ENCODE data around the gene KLHL18.

- TF ChIP-seq POLR2AphosphoS5 (IDR thresholded peaks at IDR 0.05; ENCODE audit: borderline replicate concordance, low read depth, low read length) (no peak), EZH2 (IDR thresholded peaks at IDR 0.05) (no peak), FOXP2 (optimal IDR thresholded peaks at IDR 0.05; ENCODE audit: control extremely low read depth, extremely low read length, insufficient read depth) (no peak)
Measured at GRCh38 chr3:47385796-47386195, 103.1 kb downstream of the KLHL18 start.
